ENCODE measurements around the gene MPP2. TPM values are rescaled to one million over a fixed set of nuclear protein-coding genes. Genes with fewer than 3 reads are reported as not detected.

MPP2 gene
- total RNA-seq, 2 experiments from 2014 or later: 3.5 to 4.0 TPM

GRCh38 chr17:43857141-43857540 lies 50.2 kb downstream of the MPP2 start:
- Histone ChIP-seq H3K4me1 (ENCODE audit: insufficient read depth, low read length) (no peaks in the 10 kb centered on the region), H3K36me3 (ENCODE audit: insufficient read depth, low read length) (no peaks in the 10 kb centered on the region), H3K9me3 (ENCODE audit: control insufficient read depth in 1 of 2, insufficient read depth in 1 of 2, low read length in 2 of 2) (peaks cover 0 to 18% of the 10 kb centered on the region in 2 experiments), H3K4me3 (ENCODE audit: low read length) (no peak overlapping the region), H3K27me3 (ENCODE audit: control insufficient read depth in 1 of 2, insufficient read depth in 2 of 2, low read length in 2 of 2) (peaks cover 0 to 18% of the 10 kb centered on the region in 2 experiments), H3K27ac (ENCODE audit: low read depth in 1 of 2, low read length in 2 of 2) (no peak overlapping the region)
- Mint-ChIP-seq H3K36me3 (ENCODE audit: low read depth) (no peaks in the 10 kb centered on the region), H3K4me1 (ENCODE audit: low read depth) (no peaks in the 10 kb centered on the region), H3K27me3 (peaks cover 8% of the 10 kb centered on the region), H3K9me3 (no peaks in the 10 kb centered on the region), H3K4me3 (no peak overlapping the region), H3K27ac (no peak overlapping the region)
- DNase-seq: no peak
- CTCF ChIA-PET: no interaction called here
- intact Hi-C loops (cut with DNase I, micrococcal nuclease): no loop called here
- POLR2A ChIA-PET: no interaction called here
- TF ChIP-seq CTCF (IDR thresholded peaks at IDR 0.05): no peak
- ATAC-seq (ENCODE audit: poor library complexity): no peak

GRCh38 chr17:43856141-43856540 lies 51.2 kb downstream of the MPP2 start:
- H3K27ac ChIP-seq (ENCODE audit: low read depth in 1 of 2, low read length in 2 of 2): no peak overlapping the region
- CTCF ChIA-PET: interaction anchor here (1.2 kb wide), 1 partner anchor 23 kb away, joined by 3 read pairs; no protein-coding TSS in a partner anchor

GRCh38 chr17:43855061-43855460 lies 52.3 kb downstream of the MPP2 start:
- ATAC-seq (ENCODE audit: poor library complexity) (no peak), DNase-seq (no peak)
- Mint-ChIP-seq H3K27me3 (peaks cover 13% of the 10 kb centered on the region), H3K9me3 (no peaks in the 10 kb centered on the region), H3K36me3 (ENCODE audit: low read depth) (no peaks in the 10 kb centered on the region), H3K27ac (no peak overlapping the region), H3K4me3 (no peak overlapping the region), H3K4me1 (ENCODE audit: low read depth) (no peaks in the 10 kb centered on the region)
- peaks cover 0 to 18% of the 10 kb centered on the region in 2 experiments for H3K9me3 ChIP-seq (ENCODE audit: control insufficient read depth in 1 of 2, insufficient read depth in 1 of 2, low read length in 2 of 2)
- no peak overlapping the region for H3K27ac ChIP-seq (ENCODE audit: low read depth in 1 of 2, low read length in 2 of 2)
- no peak for TF ChIP-seq CTCF (IDR thresholded peaks at IDR 0.05)
- ChIA-PET POLR2A (no interaction called here), CTCF (no interaction called here)
- no peaks in the 10 kb centered on the region for H3K36me3 ChIP-seq (ENCODE audit: insufficient read depth, low read length)
- peaks cover 0 to 21% of the 10 kb centered on the region in 2 experiments for H3K27me3 ChIP-seq (ENCODE audit: control insufficient read depth in 1 of 2, insufficient read depth in 2 of 2, low read length in 2 of 2)
- H3K4me1 ChIP-seq (ENCODE audit: insufficient read depth, low read length): no peaks in the 10 kb centered on the region
- no peak overlapping the region for H3K4me3 ChIP-seq (ENCODE audit: low read length)
- intact Hi-C loops (cut with DNase I, micrococcal nuclease): no loop called here

More at GRCh38 chr17:43856141-43856540, 51.2 kb downstream of the MPP2 start:
- H3K4me3 ChIP-seq (ENCODE audit: low read length): no peak overlapping the region
- ATAC-seq (ENCODE audit: poor library complexity) (no peak), DNase-seq (no peak)
- no peaks in the 10 kb centered on the region for H3K9me3 Mint-ChIP-seq
- peaks cover 0 to 18% of the 10 kb centered on the region in 2 experiments for H3K27me3 ChIP-seq (ENCODE audit: control insufficient read depth in 1 of 2, insufficient read depth in 2 of 2, low read length in 2 of 2)
- intact Hi-C loops (cut with DNase I, micrococcal nuclease): no loop called here
- H3K27ac Mint-ChIP-seq: no peak overlapping the region
- H3K27me3 Mint-ChIP-seq: peaks cover 13% of the 10 kb centered on the region
- no peaks in the 10 kb centered on the region for H3K4me1 ChIP-seq (ENCODE audit: insufficient read depth, low read length)
- POLR2A ChIA-PET: no interaction called here
- no peaks in the 10 kb centered on the region for H3K4me1 Mint-ChIP-seq (ENCODE audit: low read depth)
- no peaks in the 10 kb centered on the region for H3K36me3 Mint-ChIP-seq (ENCODE audit: low read depth)
- H3K4me3 Mint-ChIP-seq: no peak overlapping the region
- TF ChIP-seq CTCF (IDR thresholded peaks at IDR 0.05): no peak
- H3K36me3 ChIP-seq (ENCODE audit: insufficient read depth, low read length): no peaks in the 10 kb centered on the region
- peaks cover 0 to 18% of the 10 kb centered on the region in 2 experiments for H3K9me3 ChIP-seq (ENCODE audit: control insufficient read depth in 1 of 2, insufficient read depth in 1 of 2, low read length in 2 of 2)
